Esophagus squamous epithelium (tissue), 4 donors: Measurements from ENCODE around the gene KCNJ11.

Experiments
- POLR2A ChIP-seq, 4 donors: fragments of 450-650 bp; IDR thresholded peaks; one replicate each; pipeline ENCODE4 v1.6.1; 2017; ENCODE audit warnings: antibody characterized with exemption in 4 of 4, mild to moderate bottlenecking in 4 of 4, moderate library complexity in 3 of 4
- TF ChIP-seq, protein P1 (sequence below), 6 experiments: fragments of 450-650 bp in 4 of 6; fragments of 200-600 bp in 2 of 6; sonication (generic) in 2 of 6; IDR thresholded peaks; one replicate each; pipeline ENCODE4 v1.5.1; 2016 to 2019; ENCODE audit warnings: antibody characterized with exemption in 6 of 6, mild to moderate bottlenecking in 4 of 6, moderate library complexity in 4 of 6

- no peak for TF ChIP-seq POLR2A (IDR thresholded peaks at IDR 0.05)
- TF ChIP-seq, protein P1, sequence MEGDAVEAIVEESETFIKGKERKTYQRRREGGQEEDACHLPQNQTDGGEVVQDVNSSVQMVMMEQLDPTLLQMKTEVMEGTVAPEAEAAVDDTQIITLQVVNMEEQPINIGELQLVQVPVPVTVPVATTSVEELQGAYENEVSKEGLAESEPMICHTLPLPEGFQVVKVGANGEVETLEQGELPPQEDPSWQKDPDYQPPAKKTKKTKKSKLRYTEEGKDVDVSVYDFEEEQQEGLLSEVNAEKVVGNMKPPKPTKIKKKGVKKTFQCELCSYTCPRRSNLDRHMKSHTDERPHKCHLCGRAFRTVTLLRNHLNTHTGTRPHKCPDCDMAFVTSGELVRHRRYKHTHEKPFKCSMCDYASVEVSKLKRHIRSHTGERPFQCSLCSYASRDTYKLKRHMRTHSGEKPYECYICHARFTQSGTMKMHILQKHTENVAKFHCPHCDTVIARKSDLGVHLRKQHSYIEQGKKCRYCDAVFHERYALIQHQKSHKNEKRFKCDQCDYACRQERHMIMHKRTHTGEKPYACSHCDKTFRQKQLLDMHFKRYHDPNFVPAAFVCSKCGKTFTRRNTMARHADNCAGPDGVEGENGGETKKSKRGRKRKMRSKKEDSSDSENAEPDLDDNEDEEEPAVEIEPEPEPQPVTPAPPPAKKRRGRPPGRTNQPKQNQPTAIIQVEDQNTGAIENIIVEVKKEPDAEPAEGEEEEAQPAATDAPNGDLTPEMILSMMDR (IDR thresholded peaks at IDR 0.05): no peak
These were observed 45.2 kb downstream of the KCNJ11 start for GRCh38 chr11:17343257-17343656.
